Measurements from ENCODE around the gene CGA.

DNA sequence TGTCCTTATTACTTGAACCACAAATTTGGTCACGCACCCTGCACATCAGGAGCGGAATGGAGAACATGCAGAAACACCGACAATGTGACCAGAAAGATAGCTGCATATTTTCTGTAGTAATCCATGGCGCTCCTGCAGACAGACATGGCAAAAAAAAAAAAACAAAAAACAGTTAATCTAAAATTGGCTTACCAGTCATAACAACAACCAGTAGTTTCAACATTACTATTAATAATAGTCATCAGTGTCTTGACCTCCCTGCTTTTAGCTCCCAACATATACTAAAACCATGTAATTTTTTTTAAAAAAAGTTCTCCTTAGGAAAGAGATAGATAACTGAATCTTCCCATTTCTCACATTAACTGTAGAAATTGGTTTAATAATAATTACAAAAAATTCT lies 6.8 kb downstream of the CGA start:
- TF ChIP-seq POLR2A (IDR thresholded peaks at IDR 0.05; ENCODE audit: low read length) (no peak), ESRRA (IDR thresholded peaks at IDR 0.05; ENCODE audit: borderline replicate concordance, low read length) (no peak), SREBF2 (IDR thresholded peaks at IDR 0.05) (no peak), CEBPB (IDR thresholded peaks at IDR 0.05) (no peak)
- TF ChIP-seq, protein P1, sequence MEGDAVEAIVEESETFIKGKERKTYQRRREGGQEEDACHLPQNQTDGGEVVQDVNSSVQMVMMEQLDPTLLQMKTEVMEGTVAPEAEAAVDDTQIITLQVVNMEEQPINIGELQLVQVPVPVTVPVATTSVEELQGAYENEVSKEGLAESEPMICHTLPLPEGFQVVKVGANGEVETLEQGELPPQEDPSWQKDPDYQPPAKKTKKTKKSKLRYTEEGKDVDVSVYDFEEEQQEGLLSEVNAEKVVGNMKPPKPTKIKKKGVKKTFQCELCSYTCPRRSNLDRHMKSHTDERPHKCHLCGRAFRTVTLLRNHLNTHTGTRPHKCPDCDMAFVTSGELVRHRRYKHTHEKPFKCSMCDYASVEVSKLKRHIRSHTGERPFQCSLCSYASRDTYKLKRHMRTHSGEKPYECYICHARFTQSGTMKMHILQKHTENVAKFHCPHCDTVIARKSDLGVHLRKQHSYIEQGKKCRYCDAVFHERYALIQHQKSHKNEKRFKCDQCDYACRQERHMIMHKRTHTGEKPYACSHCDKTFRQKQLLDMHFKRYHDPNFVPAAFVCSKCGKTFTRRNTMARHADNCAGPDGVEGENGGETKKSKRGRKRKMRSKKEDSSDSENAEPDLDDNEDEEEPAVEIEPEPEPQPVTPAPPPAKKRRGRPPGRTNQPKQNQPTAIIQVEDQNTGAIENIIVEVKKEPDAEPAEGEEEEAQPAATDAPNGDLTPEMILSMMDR (IDR thresholded peaks at IDR 0.05), result no peak
- TF ChIP-seq, protein P2, sequence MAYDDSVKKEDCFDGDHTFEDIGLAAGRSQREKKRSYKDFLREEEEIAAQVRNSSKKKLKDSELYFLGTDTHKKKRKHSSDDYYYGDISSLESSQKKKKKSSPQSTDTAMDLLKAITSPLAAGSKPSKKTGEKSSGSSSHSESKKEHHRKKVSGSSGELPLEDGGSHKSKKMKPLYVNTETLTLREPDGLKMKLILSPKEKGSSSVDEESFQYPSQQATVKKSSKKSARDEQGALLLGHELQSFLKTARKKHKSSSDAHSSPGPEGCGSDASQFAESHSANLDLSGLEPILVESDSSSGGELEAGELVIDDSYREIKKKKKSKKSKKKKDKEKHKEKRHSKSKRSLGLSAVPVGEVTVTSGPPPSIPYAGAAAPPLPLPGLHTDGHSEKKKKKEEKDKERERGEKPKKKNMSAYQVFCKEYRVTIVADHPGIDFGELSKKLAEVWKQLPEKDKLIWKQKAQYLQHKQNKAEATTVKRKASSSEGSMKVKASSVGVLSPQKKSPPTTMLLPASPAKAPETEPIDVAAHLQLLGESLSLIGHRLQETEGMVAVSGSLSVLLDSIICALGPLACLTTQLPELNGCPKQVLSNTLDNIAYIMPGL (CRISPR knock-in tag; IDR thresholded peaks at IDR 0.05; ENCODE audit: borderline replicate concordance), result no peak

Data from A549 (cell line).